ENCODE data around the gene ADRA2C.

Gene ADRA2C

GRCh38 chr4:3775005-3775404 lies 8.8 kb downstream of the ADRA2C start:
- TF ChIP-seq CTCF (IDR thresholded peaks at IDR 0.05; ENCODE audit: insufficient read depth, low read depth, low read length, missing control alignments) = no peak
- no peak for DNase-seq (ENCODE audit: low read depth)
- H3K4me3 ChIP-seq (ENCODE audit: low read length) = no peak overlapping the region

- TF ChIP-seq CTCF (IDR thresholded peaks at IDR 0.05; ENCODE audit: insufficient read depth, low read depth, low read length, missing control alignments) = no peak
- H3K4me3 ChIP-seq (ENCODE audit: low read length) = no peak overlapping the region
- no peak for DNase-seq (ENCODE audit: low read depth)
These were observed 9.4 kb downstream of the ADRA2C start for GRCh38 chr4:3775576-3775975.

DNA sequence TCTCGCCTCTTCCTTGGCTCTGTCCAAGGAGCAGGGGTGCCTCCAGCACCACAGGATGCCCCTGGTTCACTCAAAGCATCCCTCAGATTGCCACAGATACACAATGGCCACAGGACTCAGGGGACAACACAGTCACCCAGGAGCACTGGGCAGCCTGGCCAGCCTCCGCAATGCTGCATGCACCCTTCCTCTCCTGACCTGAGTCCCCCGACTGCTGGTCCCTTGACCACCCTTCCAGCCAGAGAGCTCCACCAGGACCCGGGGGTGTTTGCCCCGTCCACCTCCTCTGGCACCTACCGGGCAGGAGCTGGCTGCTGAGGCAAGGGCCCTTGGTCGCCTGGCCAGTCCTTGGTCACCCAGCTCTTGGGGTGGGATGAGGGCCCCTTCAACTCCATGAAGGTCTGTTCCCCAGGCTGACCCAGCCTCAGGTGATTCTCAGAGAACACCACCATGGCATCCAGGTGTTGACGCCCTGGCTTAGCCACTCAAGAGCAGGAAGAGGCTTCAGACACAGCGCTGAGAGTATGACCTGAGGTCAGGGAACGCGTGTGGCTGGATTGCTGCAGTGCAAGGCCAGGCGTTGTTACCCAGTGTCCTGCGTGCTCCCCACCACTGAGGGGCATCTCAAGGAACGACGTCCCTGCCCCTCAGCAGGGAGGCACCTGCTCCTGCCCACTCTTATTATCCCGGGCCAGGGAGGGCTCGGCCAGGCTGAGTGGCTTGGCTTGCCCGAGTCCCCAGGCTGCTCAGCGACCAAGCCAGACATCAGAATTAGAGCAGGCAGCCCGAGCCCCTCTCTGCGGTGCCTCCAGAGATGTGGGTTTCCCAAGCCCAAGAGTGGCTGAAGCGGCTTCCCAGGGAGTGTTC lies 10.2 kb downstream of the ADRA2C start:
- DNase-seq (ENCODE audit: low read depth) = no peak
- TF ChIP-seq CTCF (IDR thresholded peaks at IDR 0.05; ENCODE audit: insufficient read depth, low read depth, low read length, missing control alignments) = no peak
- H3K4me3 ChIP-seq (ENCODE audit: low read length) = no peak overlapping the region

GRCh38 chr4:3777033-3777390 lies 10.8 kb downstream of the ADRA2C start:
- no peak for DNase-seq (ENCODE audit: low read depth)
- TF ChIP-seq CTCF (IDR thresholded peaks at IDR 0.05; ENCODE audit: insufficient read depth, low read depth, low read length, missing control alignments) = no peak
- no peak overlapping the region for H3K4me3 ChIP-seq (ENCODE audit: low read length)

- no peak overlapping the region for H3K4me3 ChIP-seq (ENCODE audit: low read length)
- no peak for TF ChIP-seq CTCF (IDR thresholded peaks at IDR 0.05; ENCODE audit: insufficient read depth, low read depth, low read length, missing control alignments)
- DNase-seq (ENCODE audit: low read depth) = no peak
These were observed 11.5 kb downstream of the ADRA2C start for GRCh38 chr4:3777669-3778068.

GRCh38 chr4:3779509-3779908 lies 13.3 kb downstream of the ADRA2C start:
- no peak for DNase-seq (ENCODE audit: low read depth)
- no peak overlapping the region for H3K4me3 ChIP-seq (ENCODE audit: low read length)
- no peak for TF ChIP-seq CTCF (IDR thresholded peaks at IDR 0.05; ENCODE audit: insufficient read depth, low read depth, low read length, missing control alignments)

All from epithelial cell of esophagus (primary cell).